Measurements from ENCODE around the gene C3orf33. TPM values are rescaled to one million over a fixed set of nuclear protein-coding genes. Genes with fewer than 3 reads are reported as not detected.
"Not testable (repeated sequence)": the region's sequence is repeated elsewhere in the genome, so short reads cannot be mapped to it uniquely, and the experiment has no call there.

C3orf33 gene
- polyA plus RNA-seq, 1 experiment: 2.9 TPM

GRCh38 chr3:155847993-155848392, 41.9 kb upstream of the C3orf33 start:
- POLR2A ChIA-PET: no interaction called here
- no peak for TF ChIP-seq CTCF (IDR thresholded peaks at IDR 0.05; ENCODE audit: low read depth, low read length)
- no peak overlapping the region for H3K27ac ChIP-seq (ENCODE audit: low read depth, low read length)

GRCh38 chr3:155846119-155846518, 40.0 kb upstream of the C3orf33 start:
- no peak for DNase-seq (ENCODE audit: low read depth, low spot score)
- POLR2A ChIA-PET: no interaction called here
- Histone ChIP-seq H3K4me3 (ENCODE audit: low read depth, low read length) (no peak overlapping the region), H3K27ac (ENCODE audit: low read depth, low read length) (no peak overlapping the region), H3K27me3 (ENCODE audit: control insufficient read depth, insufficient read depth, low read length) (no peaks in the 10 kb centered on the region), H3K9me3 (ENCODE audit: control insufficient read depth, insufficient read depth, low read length) (no peaks in the 10 kb centered on the region)
- no peak for TF ChIP-seq CTCF (IDR thresholded peaks at IDR 0.05; ENCODE audit: low read depth, low read length)
- CTCF ChIA-PET: interaction anchor here (0.6 to 1.0 kb wide), 2 partner anchors 15 to 40 kb away, joined by 3 to 5 read pairs; partner anchors contain the start of gene C3orf33

More at GRCh38 chr3:155847993-155848392, 41.9 kb upstream of the C3orf33 start:
- H3K4me3 ChIP-seq (ENCODE audit: low read depth, low read length): no peak overlapping the region
- no peaks in the 10 kb centered on the region for H3K27me3 ChIP-seq (ENCODE audit: control insufficient read depth, insufficient read depth, low read length)
- no peak for DNase-seq (ENCODE audit: low read depth, low spot score)
- H3K9me3 ChIP-seq (ENCODE audit: control insufficient read depth, insufficient read depth, low read length): no peaks in the 10 kb centered on the region
- CTCF ChIA-PET: interaction anchor here (0.9 kb wide), 1 partner anchor 41 kb away, joined by 3 read pairs; no protein-coding TSS in a partner anchor

- no peak for TF ChIP-seq CTCF (IDR thresholded peaks at IDR 0.05; ENCODE audit: low read depth, low read length)
- H3K4me3 ChIP-seq (ENCODE audit: low read depth, low read length): no peak overlapping the region
- DNase-seq (ENCODE audit: low read depth, low spot score): no peak
- ChIA-PET POLR2A (no interaction called here), CTCF (no interaction called here)
- no peaks in the 10 kb centered on the region for H3K9me3 ChIP-seq (ENCODE audit: control insufficient read depth, insufficient read depth, low read length)
- H3K27ac ChIP-seq (ENCODE audit: low read depth, low read length): no peak overlapping the region
- H3K27me3 ChIP-seq (ENCODE audit: control insufficient read depth, insufficient read depth, low read length): no peaks in the 10 kb centered on the region
Observed at GRCh38 chr3:155843569-155843968, 37.5 kb upstream of the C3orf33 start.

GRCh38 chr3:155835341-155836071, 29.4 kb upstream of the C3orf33 start:
- ChIA-PET POLR2A (no interaction called here), CTCF (interaction anchor here (1.4 kb wide), 1 partner anchor 29 kb away, joined by 10 read pairs; the partner anchor contains the start of gene C3orf33)
- no peaks in the 10 kb centered on the region for H3K27me3 ChIP-seq (ENCODE audit: control insufficient read depth, insufficient read depth, low read length)
- H3K27ac ChIP-seq (ENCODE audit: low read depth, low read length): no peak overlapping the region
- TF ChIP-seq CTCF (IDR thresholded peaks at IDR 0.05; ENCODE audit: low read depth, low read length): no peak
- no peak for DNase-seq (ENCODE audit: low read depth, low spot score)
- H3K9me3 ChIP-seq (ENCODE audit: control insufficient read depth, insufficient read depth, low read length): no peaks in the 10 kb centered on the region
- no peak overlapping the region for H3K4me3 ChIP-seq (ENCODE audit: low read depth, low read length)

- CTCF ChIA-PET; H3K27ac ChIP-seq (ENCODE audit: low read depth, low read length); DNase-seq (ENCODE audit: low read depth, low spot score); H3K4me3 ChIP-seq (ENCODE audit: low read depth, low read length); H3K27me3 ChIP-seq (ENCODE audit: control insufficient read depth, insufficient read depth, low read length); POLR2A ChIA-PET; H3K9me3 ChIP-seq (ENCODE audit: control insufficient read depth, insufficient read depth, low read length): not testable (repeated sequence)
Observed at GRCh38 chr3:155828490-155829098, 22.5 kb upstream of the C3orf33 start.

Data from AG04450 (cell line).